Keratinocyte (primary cell): ENCODE measurements around the gene CCBE1. TPM values are rescaled to one million over a fixed set of nuclear protein-coding genes. Genes with fewer than 3 reads are reported as not detected.

Experiments used
- DNase-seq: peaks from one replicate; pipeline ENCODE4 v3.0.0-alpha.2; 2011; ENCODE audit warnings: low read depth, missing footprints, low spot score
- FAIRE-seq: peaks from 2 replicates; lab custom pipeline; 2011; peaks lifted over from hg19 to GRCh38; lab: Jason Lieb, UNC
- H2AFZ ChIP-seq: 2 replicates; pipeline ENCODE4 v1.6.0; 2012; ENCODE audit warnings: low read length, control low read depth, inconsistent platforms; ENCODE audit not compliant: control insufficient read depth
- H3K27ac ChIP-seq: 2 replicates; pipeline ENCODE4 v1.5.1; 2011; ENCODE audit warnings: low read length; ENCODE audit not compliant: control insufficient read depth, insufficient read depth
- H3K27me3 ChIP-seq: 3 replicates; pipeline ENCODE4 v1.6.0; 2011; ENCODE audit warnings: low read length; ENCODE audit not compliant: control insufficient read depth, insufficient read depth; ENCODE audit errors: extremely low read depth
- H3K36me3 ChIP-seq, 2 experiments: 2 replicates in 1 of 2; 3 replicates in 1 of 2; pipeline ENCODE4 v1.5.1; 2011; ENCODE audit warnings: low read length in 2 of 2, mild to moderate bottlenecking in 1 of 2; ENCODE audit not compliant: control insufficient read depth in 2 of 2, insufficient read depth in 2 of 2; ENCODE audit errors: extremely low read depth in 1 of 2
- H3K4me1 ChIP-seq: 3 replicates; pipeline ENCODE4 v1.5.1; 2011; ENCODE audit warnings: low read length; ENCODE audit not compliant: control insufficient read depth, insufficient read depth; ENCODE audit errors: extremely low read depth
- H3K4me2 ChIP-seq: 3 replicates; pipeline ENCODE4 v1.6.0; 2011; ENCODE audit warnings: low read depth, low read length; ENCODE audit not compliant: control insufficient read depth, insufficient read depth; ENCODE audit errors: extremely low read depth
- H3K4me3 ChIP-seq, 3 experiments: fragments of 200-600 bp in 1 of 3; sonication (generic) in 1 of 3; 2 replicates in 2 of 3; 3 replicates in 1 of 3; pipeline ENCODE4 v1.5.1; 2011 to 2016; ENCODE audit warnings: low read length in 3 of 3, mild to moderate bottlenecking in 3 of 3, control low read depth in 2 of 3, inconsistent platforms in 1 of 3, low read depth in 1 of 3, mixed read lengths in 1 of 3, mixed run types in 1 of 3, moderate library complexity in 1 of 3; ENCODE audit not compliant: control insufficient read depth in 2 of 3, insufficient read depth in 2 of 3; ENCODE audit errors: extremely low read depth in 1 of 3
- H3K79me2 ChIP-seq: 2 replicates; pipeline ENCODE4 v1.6.0; 2012; ENCODE audit warnings: low read length; ENCODE audit not compliant: control insufficient read depth, insufficient read depth
- H3K9ac ChIP-seq: 3 replicates; pipeline ENCODE4 v1.6.0; 2011; ENCODE audit warnings: low read length; ENCODE audit not compliant: control insufficient read depth, insufficient read depth; ENCODE audit errors: extremely low read depth
- H3K9me1 ChIP-seq: 3 replicates; pipeline ENCODE4 v1.6.0; 2011; ENCODE audit warnings: low read length; ENCODE audit not compliant: control insufficient read depth, insufficient read depth; ENCODE audit errors: extremely low read depth
- H3K9me3 ChIP-seq: 2 replicates; pipeline ENCODE4 v1.5.1; 2012; ENCODE audit warnings: low read depth, low read length; ENCODE audit not compliant: control insufficient read depth
- H4K20me1 ChIP-seq: 3 replicates; pipeline ENCODE4 v1.6.0; 2011; ENCODE audit warnings: low read length; ENCODE audit not compliant: control insufficient read depth, insufficient read depth; ENCODE audit errors: extremely low read depth
- EZH2 ChIP-seq: IDR thresholded peaks from one replicate; pipeline ENCODE4 v1.6.1; 2012; ENCODE audit warnings: inconsistent platforms, mild to moderate bottlenecking, low read length, moderate library complexity
- dilution Hi-C: fragments of 300-500 bp; cut with MboI; formaldehyde crosslinking; loops from one replicate; pipeline ENCODE4 v1.7.0; 2020; ENCODE audit warnings: low sequenced_read_pairs; ENCODE audit not compliant: extremely low pct_ligation_motif_present
- polyA plus RNA-seq, 5 experiments: library from polyadenylated mRNA; depleted of rRNA in 3 of 5; stranded (reverse) in 3 of 5; stranded (forward) in 1 of 5; unstranded in 1 of 5; fragments of >200 nt; gene quantifications; 1 replicate in 1 of 5; 2 replicates in 3 of 5; 3 replicates in 1 of 5; pipeline versions ENCODE4 v1.2.1 to v1.2.3, GENCODE V29; 2011 to 2012; ENCODE audit warnings: missing spikeins in 2 of 5, low read depth in 1 of 5, low replicate concordance in 1 of 5
- TF ChIP-seq, protein P1 (sequence below), 3 experiments: IDR thresholded peaks in 1 of 3; conservative IDR thresholded peaks in 1 of 3; optimal IDR thresholded peaks in 1 of 3; 2 replicates in 2 of 3; 3 replicates in 1 of 3; pipeline versions ENCODE3 to v1.5.1; 2011; ENCODE audit warnings: low read length in 3 of 3, mild to moderate bottlenecking in 3 of 3, moderate library complexity in 2 of 3, control low read depth in 1 of 3, inconsistent platforms in 1 of 3; ENCODE audit not compliant: insufficient read depth in 2 of 3; ENCODE audit errors: extremely low read depth in 1 of 3

CCBE1 gene
- polyA plus RNA-seq, 1 donor (not counting 4 experiments of a cell fraction or from before 2014, with no cell fraction given), result 20.1 TPM

DNA sequence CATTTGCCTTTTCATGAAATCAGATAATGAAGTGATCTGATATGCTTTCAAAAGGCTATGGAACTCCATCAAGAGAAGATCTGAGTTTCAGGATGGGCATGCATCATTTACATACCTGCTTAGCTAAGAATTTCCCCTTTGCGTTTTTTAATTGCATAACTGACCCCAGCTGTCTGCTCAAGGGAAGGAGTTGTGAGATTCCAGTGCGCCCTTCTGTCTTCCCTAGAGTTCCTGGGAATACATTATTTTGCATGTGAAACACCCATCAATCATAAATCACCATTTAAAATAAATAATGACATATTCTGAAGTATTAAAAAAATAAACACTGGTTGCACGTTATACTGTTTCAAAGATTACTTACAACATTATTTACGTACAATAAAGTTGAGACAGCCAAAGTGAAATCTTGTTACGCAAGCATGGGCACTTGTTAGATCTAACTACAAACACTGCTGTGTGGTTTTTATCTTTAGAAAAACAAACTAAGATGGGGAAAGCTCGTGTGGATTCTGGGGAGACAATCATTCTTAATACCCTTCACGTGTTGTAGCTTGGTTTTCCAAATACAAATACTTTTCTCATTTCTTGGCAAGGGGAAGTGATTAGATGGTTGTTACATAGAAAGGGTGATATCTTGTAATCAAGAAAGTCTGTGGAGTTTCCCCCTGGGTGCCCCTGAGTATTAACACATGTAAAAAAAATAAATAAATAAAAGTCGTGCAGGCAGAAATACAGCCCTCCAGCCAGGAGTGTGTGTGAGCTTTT is 212.5 kb downstream of the CCBE1 start:
- Histone ChIP-seq H2AFZ (no peak overlapping the region), H3K4me2 (no peak overlapping the region), H3K9ac (no peak overlapping the region), H3K79me2 (no peaks in the 10 kb centered on the region), H3K9me3 (no peaks in the 10 kb centered on the region), H3K4me3 (no peak overlapping the region), H3K36me3 (no peaks in the 10 kb centered on the region), H4K20me1 (no peaks in the 10 kb centered on the region), H3K27ac (no peak overlapping the region), H3K4me1 (no peaks in the 10 kb centered on the region), H3K9me1 (no peaks in the 10 kb centered on the region), H3K27me3 (no peaks in the 10 kb centered on the region)
- FAIRE-seq, result no peak
- dilution Hi-C loops, result no loop called here
- TF ChIP-seq EZH2, result no peak
- TF ChIP-seq, protein P1, sequence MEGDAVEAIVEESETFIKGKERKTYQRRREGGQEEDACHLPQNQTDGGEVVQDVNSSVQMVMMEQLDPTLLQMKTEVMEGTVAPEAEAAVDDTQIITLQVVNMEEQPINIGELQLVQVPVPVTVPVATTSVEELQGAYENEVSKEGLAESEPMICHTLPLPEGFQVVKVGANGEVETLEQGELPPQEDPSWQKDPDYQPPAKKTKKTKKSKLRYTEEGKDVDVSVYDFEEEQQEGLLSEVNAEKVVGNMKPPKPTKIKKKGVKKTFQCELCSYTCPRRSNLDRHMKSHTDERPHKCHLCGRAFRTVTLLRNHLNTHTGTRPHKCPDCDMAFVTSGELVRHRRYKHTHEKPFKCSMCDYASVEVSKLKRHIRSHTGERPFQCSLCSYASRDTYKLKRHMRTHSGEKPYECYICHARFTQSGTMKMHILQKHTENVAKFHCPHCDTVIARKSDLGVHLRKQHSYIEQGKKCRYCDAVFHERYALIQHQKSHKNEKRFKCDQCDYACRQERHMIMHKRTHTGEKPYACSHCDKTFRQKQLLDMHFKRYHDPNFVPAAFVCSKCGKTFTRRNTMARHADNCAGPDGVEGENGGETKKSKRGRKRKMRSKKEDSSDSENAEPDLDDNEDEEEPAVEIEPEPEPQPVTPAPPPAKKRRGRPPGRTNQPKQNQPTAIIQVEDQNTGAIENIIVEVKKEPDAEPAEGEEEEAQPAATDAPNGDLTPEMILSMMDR (optimal IDR thresholded peaks at IDR 0.05 in 1 of 3, IDR thresholded peaks at IDR 0.05 in 1 of 3, conservative IDR thresholded peaks at IDR 0.05 in 1 of 3; ENCODE audit: extremely low read depth in 1 of 3, insufficient read depth in 2 of 3, low read length in 3 of 3), result no peak
- no peak for DNase-seq

DNA sequence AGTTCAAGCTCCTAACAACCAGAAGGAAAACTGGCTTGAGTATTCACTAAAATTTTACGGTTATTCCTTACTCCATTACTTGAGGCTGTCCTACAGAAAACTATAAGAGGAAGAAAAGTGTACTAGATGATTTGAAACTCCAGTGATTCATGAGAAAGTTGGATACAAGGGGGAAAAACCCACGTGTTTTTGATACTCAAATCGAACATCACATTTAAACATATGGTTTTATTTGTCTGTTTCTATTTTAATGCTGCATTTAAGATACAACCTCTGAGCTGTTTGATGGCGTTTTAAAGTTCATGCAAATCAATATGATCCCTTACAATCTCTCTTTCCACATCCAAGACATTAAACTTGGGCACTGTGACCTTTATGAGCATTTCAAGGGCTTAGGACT is 213.1 kb downstream of the CCBE1 start:
- Histone ChIP-seq H3K9me1 (no peaks in the 10 kb centered on the region), H3K4me1 (no peaks in the 10 kb centered on the region), H3K36me3 (no peaks in the 10 kb centered on the region), H3K9ac (no peak overlapping the region), H3K4me2 (no peak overlapping the region), H2AFZ (no peak overlapping the region), H3K4me3 (no peak overlapping the region), H3K27ac (no peak overlapping the region), H3K79me2 (no peaks in the 10 kb centered on the region), H3K9me3 (no peaks in the 10 kb centered on the region), H3K27me3 (no peaks in the 10 kb centered on the region), H4K20me1 (no peaks in the 10 kb centered on the region)
- no peak for DNase-seq
- no peak for TF ChIP-seq EZH2
- TF ChIP-seq, protein P1 (optimal IDR thresholded peaks at IDR 0.05 in 1 of 3, IDR thresholded peaks at IDR 0.05 in 1 of 3, conservative IDR thresholded peaks at IDR 0.05 in 1 of 3; ENCODE audit: extremely low read depth in 1 of 3, insufficient read depth in 2 of 3, low read length in 3 of 3), result no peak
- FAIRE-seq, result no peak
- dilution Hi-C loops, result no loop called here
